SJSA1 (cell line): ENCODE results near the gene SLC15A3. TPM values are rescaled to one million over a fixed set of nuclear protein-coding genes. Genes with fewer than 3 reads are reported as not detected.
A peak's percentile ranks its signal among the peaks of the same experiment; 100 is the strongest.

Experiments used
- DNase-seq, 2 experiments: peaks; one replicate each; pipeline ENCODE4 v3.0.0-alpha.2; 2015 to 2020; ENCODE audit warnings: low spot score in 2 of 2, low read depth in 1 of 2
- H3K27ac ChIP-seq: fragments of 250-450 bp; sonication (Bioruptor Pico); 2 replicates; pipeline ENCODE4 v1.5.1; 2020; ENCODE audit warnings: mild to moderate bottlenecking, moderate library complexity
- H3K27me3 ChIP-seq: fragments of 250-450 bp; sonication (Bioruptor Pico); replicated peaks from 2 replicates; pipeline ENCODE4 v1.5.1; 2020; ENCODE audit warnings: mild to moderate bottlenecking, moderate library complexity
- H3K36me3 ChIP-seq: fragments of 250-450 bp; sonication (Bioruptor Pico); 2 replicates; pipeline ENCODE4 v1.5.1; 2020; ENCODE audit warnings: mild to moderate bottlenecking
- H3K4me1 ChIP-seq: fragments of 250-450 bp; sonication (Bioruptor Pico); replicated peaks from 2 replicates; pipeline ENCODE4 v1.6.1; 2021; ENCODE audit warnings: mild to moderate bottlenecking
- H3K4me3 ChIP-seq: fragments of 250-450 bp; sonication (Bioruptor Pico); 2 replicates; pipeline ENCODE4 v1.5.1; 2020; ENCODE audit warnings: mild to moderate bottlenecking
- H3K9me3 ChIP-seq: fragments of 250-450 bp; sonication (Bioruptor Pico); replicated peaks from 2 replicates; pipeline ENCODE4 v1.5.1; 2020; ENCODE audit warnings: mild to moderate bottlenecking
- total RNA-seq: library from RNA; depleted of rRNA; stranded (reverse); fragments of >200 nt; shearing (Covaris generic); gene quantifications from 2 replicates; pipeline ENCODE4 v1.2.3, GENCODE V29; 2014

SLC15A3 gene
- total RNA-seq, 1 experiment from 2014 or later: 26.5 TPM

- no peak overlapping the region for H3K4me3 ChIP-seq
- DNase-seq: no peak
- H3K27me3 ChIP-seq: no peaks in the 10 kb centered on the region
- H3K9me3 ChIP-seq: no peaks in the 10 kb centered on the region
- no peaks in the 10 kb centered on the region for H3K4me1 ChIP-seq
- no peak overlapping the region for H3K27ac ChIP-seq
- H3K36me3 ChIP-seq: peaks cover 54% of the 10 kb centered on the region
These were observed 15.4 kb downstream of the SLC15A3 start for GRCh38 chr11:60936467-60937143.

- H3K27ac ChIP-seq: no peak overlapping the region
- H3K4me3 ChIP-seq: no peak overlapping the region
- no peak for DNase-seq
- no peaks in the 10 kb centered on the region for H3K9me3 ChIP-seq
- peaks cover 52% of the 10 kb centered on the region for H3K36me3 ChIP-seq
- no peaks in the 10 kb centered on the region for H3K27me3 ChIP-seq
- H3K4me1 ChIP-seq: no peaks in the 10 kb centered on the region
These were observed 16.1 kb downstream of the SLC15A3 start for GRCh38 chr11:60935676-60936442.

GRCh38 chr11:60934790-60935605, 17.0 kb downstream of the SLC15A3 start:
- Histone ChIP-seq H3K4me3 (no peak overlapping the region), H3K4me1 (no peaks in the 10 kb centered on the region), H3K36me3 (peaks cover 49% of the 10 kb centered on the region), H3K27ac (no peak overlapping the region), H3K27me3 (no peaks in the 10 kb centered on the region), H3K9me3 (no peaks in the 10 kb centered on the region)
- peak in 1 of 2 experiments; percentile 46 for DNase-seq

- peak in 1 of 2 experiments; percentile 57 for DNase-seq
- Histone ChIP-seq H3K9me3 (no peaks in the 10 kb centered on the region), H3K4me3 (no peak overlapping the region), H3K4me1 (no peaks in the 10 kb centered on the region), H3K27ac (no peak overlapping the region), H3K36me3 (peaks cover 42% of the 10 kb centered on the region), H3K27me3 (no peaks in the 10 kb centered on the region)
These were observed 17.7 kb downstream of the SLC15A3 start for GRCh38 chr11:60934124-60934789.

GRCh38 chr11:60933416-60934123, 18.4 kb downstream of the SLC15A3 start:
- no peak overlapping the region for H3K4me3 ChIP-seq
- no peaks in the 10 kb centered on the region for H3K9me3 ChIP-seq
- no peaks in the 10 kb centered on the region for H3K4me1 ChIP-seq
- DNase-seq: peak in 1 of 2 experiments; percentile 45
- no peak overlapping the region for H3K27ac ChIP-seq
- peaks cover 42% of the 10 kb centered on the region for H3K36me3 ChIP-seq
- H3K27me3 ChIP-seq: no peaks in the 10 kb centered on the region

- no peak overlapping the region for H3K4me3 ChIP-seq
- H3K4me1 ChIP-seq: no peaks in the 10 kb centered on the region
- no peaks in the 10 kb centered on the region for H3K9me3 ChIP-seq
- peak in 1 of 2 experiments; percentile 39 for DNase-seq
- no peak overlapping the region for H3K27ac ChIP-seq
- peaks cover 45% of the 10 kb centered on the region for H3K36me3 ChIP-seq
- H3K27me3 ChIP-seq: no peaks in the 10 kb centered on the region
These were observed 19.2 kb downstream of the SLC15A3 start for GRCh38 chr11:60932605-60933356.

GRCh38 chr11:60931917-60932316, 20.1 kb downstream of the SLC15A3 start:
- no peaks in the 10 kb centered on the region for H3K4me1 ChIP-seq
- DNase-seq: peak in 1 of 2 experiments; percentile 46
- peaks cover 40% of the 10 kb centered on the region for H3K36me3 ChIP-seq
- no peak overlapping the region for H3K27ac ChIP-seq
- H3K27me3 ChIP-seq: no peaks in the 10 kb centered on the region
- H3K9me3 ChIP-seq: no peaks in the 10 kb centered on the region
- H3K4me3 ChIP-seq: no peak overlapping the region

- peak in 1 of 2 experiments; percentile 41 for DNase-seq
- H3K9me3 ChIP-seq: no peaks in the 10 kb centered on the region
- no peak overlapping the region for H3K4me3 ChIP-seq
- H3K4me1 ChIP-seq: peaks cover 8% of the 10 kb centered on the region
- H3K27me3 ChIP-seq: no peaks in the 10 kb centered on the region
- H3K36me3 ChIP-seq: peaks cover 26% of the 10 kb centered on the region
- no peak overlapping the region for H3K27ac ChIP-seq
These were observed 21.6 kb downstream of the SLC15A3 start for GRCh38 chr11:60930394-60930793.

- Histone ChIP-seq H3K27me3 (no peaks in the 10 kb centered on the region), H3K4me3 (no peak overlapping the region), H3K36me3 (peaks cover 26% of the 10 kb centered on the region), H3K27ac (no peak overlapping the region), H3K4me1 (peaks cover 14% of the 10 kb centered on the region), H3K9me3 (no peaks in the 10 kb centered on the region)
- peak in 1 of 2 experiments; percentile 42 for DNase-seq
These were observed 22.2 kb downstream of the SLC15A3 start for GRCh38 chr11:60929764-60930163.

- Histone ChIP-seq H3K27ac (no peak overlapping the region), H3K4me1 (peaks cover 26% of the 10 kb centered on the region), H3K36me3 (peaks cover 28% of the 10 kb centered on the region), H3K27me3 (no peaks in the 10 kb centered on the region), H3K9me3 (no peaks in the 10 kb centered on the region), H3K4me3 (no peak overlapping the region)
- DNase-seq: peak in 1 of 2 experiments; percentile 43
These were observed 23.4 kb downstream of the SLC15A3 start for GRCh38 chr11:60928563-60929001.

GRCh38 chr11:60927600-60927999, 24.4 kb downstream of the SLC15A3 start:
- Histone ChIP-seq H3K4me1 (peaks cover 26% of the 10 kb centered on the region), H3K4me3 (no peak overlapping the region), H3K36me3 (peaks cover 36% of the 10 kb centered on the region), H3K27ac (no peak overlapping the region), H3K27me3 (no peaks in the 10 kb centered on the region), H3K9me3 (no peaks in the 10 kb centered on the region)
- peak in 1 of 2 experiments; percentile 44 for DNase-seq

- Histone ChIP-seq H3K9me3 (no peaks in the 10 kb centered on the region), H3K27ac (no peak overlapping the region), H3K27me3 (no peaks in the 10 kb centered on the region), H3K4me3 (no peak overlapping the region), H3K36me3 (peaks cover 39% of the 10 kb centered on the region), H3K4me1 (peaks cover 26% of the 10 kb centered on the region)
- DNase-seq: peak in 1 of 2 experiments; percentile 43
These were observed 24.8 kb downstream of the SLC15A3 start for GRCh38 chr11:60927061-60927592.
